GM18507 (cell line): ENCODE measurements around the gene KCTD17.

ENCODE experiments used
- DNase-seq: peaks from one replicate; pipeline ENCODE4 v3.0.0; 2011; ENCODE audit warnings: low read depth; ENCODE audit not compliant: insufficient read length; ENCODE audit errors: extremely low spot score
- FAIRE-seq: peaks from 2 replicates; lab custom pipeline; 2011; peaks lifted over from hg19 to GRCh38; lab: Jason Lieb, UNC

The KCTD17 gene

GRCh38 chr22:37019309-37020191, 32.0 kb upstream of the KCTD17 start, which contains the start of the genes MPST and TST:
TSS of gene MPST (plus strand) at chr22:37019742. CDS start at chr22:37019837, 95 bp downstream.
TSS of gene TST (minus strand) at chr22:37019447. CDS start at chr22:37018732, 715 bp downstream.
- FAIRE-seq (peak; percentile 69), DNase-seq (peak; percentile 71)

GRCh38 chr22:37020192-37020479, 31.4 kb upstream of the KCTD17 start:
- FAIRE-seq = peak; percentile 36
- no peak for DNase-seq

GRCh38 chr22:37021041-37021440, 30.5 kb upstream of the KCTD17 start:
- FAIRE-seq = no peak

DNA sequence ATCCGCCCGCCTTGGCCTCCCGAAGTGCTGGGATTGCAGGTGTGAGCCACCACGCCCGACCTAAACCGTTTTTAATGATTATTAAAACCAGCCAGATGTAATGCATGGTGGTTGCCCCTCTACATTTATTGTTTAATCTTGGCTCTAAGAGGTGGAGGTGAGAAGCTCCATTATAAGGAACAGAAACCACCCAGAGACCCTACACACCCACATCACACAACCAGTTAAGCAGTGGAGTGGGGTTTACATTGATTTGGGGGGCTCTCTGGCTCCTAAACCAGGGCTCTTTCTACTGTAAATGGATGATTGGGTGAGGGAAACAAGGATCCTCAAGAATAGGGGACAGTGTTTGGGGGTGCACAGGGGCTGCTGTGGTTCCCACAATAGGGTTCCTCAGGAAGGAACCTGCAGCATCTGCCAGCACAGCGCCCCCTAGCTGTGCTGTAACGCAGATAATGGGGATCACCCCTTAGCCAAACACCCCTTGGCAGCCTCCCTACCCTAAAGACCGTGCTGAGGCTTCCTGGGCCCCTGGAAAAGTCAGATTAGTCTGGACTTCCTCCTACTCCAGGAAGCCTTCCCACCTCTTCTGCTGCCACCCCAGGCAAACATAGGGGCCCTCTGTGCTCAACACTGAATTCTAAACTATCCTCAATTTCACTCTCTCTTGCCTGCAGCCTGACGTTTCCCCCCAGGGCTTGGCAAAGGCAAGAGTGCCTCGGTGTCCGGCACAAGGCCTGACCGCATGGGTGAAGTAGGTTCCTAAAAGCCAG, 29.6 kb upstream of the KCTD17 start:
- FAIRE-seq = peak; percentile 48
- peak; percentile 46 for DNase-seq

More at GRCh38 chr22:37021041-37021440, 30.5 kb upstream of the KCTD17 start:
- DNase-seq = no peak

DNA sequence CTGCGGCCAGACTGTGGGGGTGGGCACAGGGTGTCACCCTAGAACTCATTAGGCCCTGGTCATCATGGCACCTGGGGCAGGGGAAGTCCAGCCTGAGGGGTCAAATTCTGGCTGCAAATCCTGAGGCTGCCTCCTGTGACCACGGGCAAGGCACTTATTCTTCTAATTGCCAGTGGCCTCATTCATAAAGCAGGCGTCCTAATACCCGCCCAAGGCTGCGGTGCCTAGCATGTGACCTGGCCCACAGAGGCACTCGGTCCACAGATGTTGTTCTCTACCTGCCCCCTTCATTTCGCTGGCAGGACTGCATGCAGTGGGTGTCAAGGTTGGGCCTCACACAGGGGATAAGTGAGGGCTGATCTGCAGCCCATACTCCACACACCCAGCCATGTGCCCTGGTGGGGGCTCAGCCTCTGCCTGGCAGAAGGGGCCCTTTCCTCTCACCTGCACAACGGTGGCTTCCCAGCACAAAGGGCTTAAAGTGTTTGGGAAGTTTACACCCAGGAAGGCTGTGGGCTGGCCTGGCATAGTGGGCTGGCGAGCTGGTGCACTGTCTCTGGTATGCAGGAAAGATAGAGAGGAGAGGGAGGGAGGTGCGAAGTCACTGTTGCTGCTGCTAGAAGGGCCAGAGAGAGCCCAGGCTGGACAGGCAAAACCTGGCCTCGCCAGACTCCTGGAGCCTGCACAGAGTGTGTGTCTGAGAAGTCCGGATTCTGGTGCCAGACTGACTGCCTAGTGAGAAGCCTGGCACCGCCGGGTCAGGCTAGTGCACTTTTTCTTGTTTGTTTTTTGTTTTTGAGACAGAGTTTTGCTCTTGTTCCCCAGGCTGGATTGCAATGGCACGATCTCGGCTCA, 28.8 kb upstream of the KCTD17 start:
- DNase-seq = no peak
- no peak for FAIRE-seq

DNA sequence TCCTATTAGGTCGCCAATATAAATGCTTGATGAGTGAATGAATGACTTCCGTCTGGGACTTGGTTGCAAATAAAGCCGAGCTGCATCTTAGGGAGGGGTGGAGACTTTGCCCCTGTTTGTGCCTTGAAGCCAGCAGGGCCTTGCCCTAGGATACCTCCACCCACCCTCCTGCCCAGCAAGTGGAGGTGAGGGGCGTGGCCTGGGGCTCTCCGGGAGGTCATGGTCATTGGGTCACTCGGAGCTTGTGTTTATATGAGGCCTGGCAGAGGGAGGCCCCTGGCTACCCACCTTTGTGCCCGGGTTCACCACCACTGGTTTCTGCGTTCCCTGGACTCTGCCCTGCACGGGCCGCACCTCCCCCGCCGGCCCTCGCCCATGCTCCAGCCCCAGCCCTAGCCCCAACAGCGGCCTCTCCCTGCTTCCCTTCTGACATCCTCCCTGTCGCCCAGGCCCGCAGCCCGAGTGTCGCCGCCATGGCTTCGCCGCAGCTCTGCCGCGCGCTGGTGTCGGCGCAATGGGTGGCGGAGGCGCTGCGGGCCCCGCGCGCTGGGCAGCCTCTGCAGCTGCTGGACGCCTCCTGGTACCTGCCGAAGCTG, 27.7 kb upstream of the KCTD17 start:
- no peak for DNase-seq
- no peak for FAIRE-seq

DNA sequence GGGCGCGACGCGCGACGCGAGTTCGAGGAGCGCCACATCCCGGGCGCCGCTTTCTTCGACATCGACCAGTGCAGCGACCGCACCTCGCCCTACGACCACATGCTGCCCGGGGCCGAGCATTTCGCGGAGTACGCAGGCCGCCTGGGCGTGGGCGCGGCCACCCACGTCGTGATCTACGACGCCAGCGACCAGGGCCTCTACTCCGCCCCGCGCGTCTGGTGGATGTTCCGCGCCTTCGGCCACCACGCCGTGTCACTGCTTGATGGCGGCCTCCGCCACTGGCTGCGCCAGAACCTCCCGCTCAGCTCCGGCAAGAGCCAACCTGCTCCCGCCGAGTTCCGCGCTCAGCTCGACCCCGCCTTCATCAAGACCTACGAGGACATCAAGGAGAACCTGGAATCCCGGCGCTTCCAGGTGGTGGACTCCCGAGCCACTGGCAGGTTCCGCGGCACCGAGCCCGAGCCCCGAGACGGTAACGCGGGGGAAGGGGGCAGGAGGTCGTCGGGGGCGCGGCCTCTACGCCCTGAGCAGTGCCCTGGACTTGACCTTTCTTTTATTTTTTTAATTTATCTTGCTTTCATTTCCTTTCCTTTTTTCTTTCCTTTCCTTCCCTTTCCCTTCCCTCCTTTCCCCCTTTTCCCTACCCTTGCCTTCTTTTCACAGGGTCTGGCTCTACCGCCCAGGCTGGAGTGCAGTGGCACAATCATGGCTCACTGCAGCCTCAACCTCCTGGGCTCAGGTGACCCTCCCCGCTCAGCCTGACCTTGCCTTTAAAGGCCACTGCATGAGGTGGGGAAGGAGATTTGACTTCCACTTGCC, 27.0 kb upstream of the KCTD17 start:
- no peak for DNase-seq
- no peak for FAIRE-seq

DNA sequence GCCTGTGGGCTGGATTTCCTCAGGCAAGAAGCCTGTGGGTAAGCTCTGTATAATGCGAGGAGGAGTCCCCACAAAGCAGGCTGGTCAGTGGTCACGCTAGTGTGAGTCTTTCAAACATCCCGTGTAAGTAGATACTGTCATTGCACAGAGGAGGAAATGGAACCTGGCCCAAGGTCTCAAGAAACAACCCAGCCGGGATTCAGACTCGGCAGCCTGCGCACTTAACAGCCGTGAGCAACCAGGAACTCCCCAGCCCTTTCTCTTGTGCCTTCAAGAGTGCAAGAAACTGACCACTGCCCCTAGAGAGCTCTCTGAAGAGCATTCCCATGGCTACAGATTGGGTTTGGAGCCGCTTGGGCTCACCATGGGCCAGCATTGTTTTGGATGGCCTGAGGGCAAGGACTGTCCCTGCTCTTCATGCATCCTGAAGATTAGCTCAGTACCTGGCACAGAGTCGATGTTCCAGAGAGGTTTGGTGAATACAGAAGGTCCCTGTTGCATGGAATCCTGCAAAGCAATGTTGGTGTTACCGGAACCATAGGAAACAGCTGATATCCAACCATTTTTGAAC, 26.0 kb upstream of the KCTD17 start:
- FAIRE-seq = no peak
- DNase-seq = no peak

DNA sequence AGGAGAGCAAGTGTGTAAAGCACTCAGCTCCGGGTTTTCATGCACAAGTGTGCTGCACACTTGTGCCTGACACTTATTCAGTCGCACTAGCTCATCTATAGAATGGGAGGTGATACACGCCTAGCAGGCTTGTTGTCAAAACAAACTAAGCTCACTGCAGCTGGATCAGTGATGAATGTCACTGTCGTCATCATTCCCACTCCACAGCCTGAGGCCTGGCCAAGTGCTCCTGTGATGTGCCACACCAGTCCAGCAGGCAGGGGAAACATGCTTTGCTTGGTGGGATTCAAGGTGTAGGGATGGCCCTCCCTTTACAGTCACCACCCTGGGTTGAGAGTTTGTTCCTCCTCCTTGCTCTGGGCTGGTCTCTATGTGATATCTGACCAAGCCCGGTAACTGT, 25.2 kb upstream of the KCTD17 start:
- FAIRE-seq (no peak), DNase-seq (no peak)

- no peak for FAIRE-seq
- no peak for DNase-seq
These were observed 24.0 kb upstream of the KCTD17 start for GRCh38 chr22:37027556-37027955.

DNA sequence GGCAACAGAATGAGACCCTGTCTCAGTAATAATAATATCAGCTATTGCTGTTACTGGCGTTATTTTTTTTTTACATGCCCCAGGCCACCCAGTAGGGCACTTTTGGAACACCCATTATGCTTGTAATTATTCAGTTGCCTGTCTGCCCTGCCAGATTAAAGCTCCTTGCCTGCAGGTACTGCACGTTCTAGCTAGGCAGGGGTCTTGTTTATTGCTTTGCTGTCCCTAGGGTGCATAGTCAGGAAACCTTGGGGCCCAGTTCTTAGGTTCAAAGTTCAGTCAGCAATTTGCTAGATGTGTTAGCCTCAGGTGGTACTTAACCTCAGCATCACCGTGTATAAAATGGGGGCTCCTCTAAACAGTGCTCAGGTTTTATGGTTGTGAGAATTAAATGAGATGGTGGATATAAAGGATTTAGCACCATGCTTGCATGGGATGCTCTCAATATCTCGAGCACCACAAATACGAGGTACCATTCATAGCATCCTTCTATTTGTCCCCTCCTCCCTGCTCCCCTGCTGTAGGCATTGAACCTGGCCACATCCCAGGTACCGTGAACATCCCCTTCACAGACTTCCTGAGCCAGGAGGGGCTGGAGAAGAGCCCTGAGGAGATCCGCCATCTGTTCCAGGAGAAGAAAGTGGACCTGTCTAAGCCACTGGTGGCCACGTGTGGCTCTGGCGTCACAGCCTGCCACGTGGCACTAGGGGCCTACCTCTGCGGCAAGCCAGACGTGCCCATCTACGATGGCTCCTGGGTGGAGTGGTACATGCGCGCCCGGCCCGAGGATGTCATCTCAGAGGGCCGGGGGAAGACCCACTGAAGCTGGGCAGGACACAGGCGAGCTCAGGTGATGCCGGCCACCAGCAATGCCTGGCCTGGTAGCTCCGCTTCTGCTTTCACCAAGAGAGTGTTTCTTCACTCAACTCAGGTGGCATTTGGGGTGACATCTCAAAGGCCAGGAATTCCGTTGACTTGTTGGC, 22.6 kb upstream of the KCTD17 start:
- no peak for DNase-seq
- FAIRE-seq = no peak

DNA sequence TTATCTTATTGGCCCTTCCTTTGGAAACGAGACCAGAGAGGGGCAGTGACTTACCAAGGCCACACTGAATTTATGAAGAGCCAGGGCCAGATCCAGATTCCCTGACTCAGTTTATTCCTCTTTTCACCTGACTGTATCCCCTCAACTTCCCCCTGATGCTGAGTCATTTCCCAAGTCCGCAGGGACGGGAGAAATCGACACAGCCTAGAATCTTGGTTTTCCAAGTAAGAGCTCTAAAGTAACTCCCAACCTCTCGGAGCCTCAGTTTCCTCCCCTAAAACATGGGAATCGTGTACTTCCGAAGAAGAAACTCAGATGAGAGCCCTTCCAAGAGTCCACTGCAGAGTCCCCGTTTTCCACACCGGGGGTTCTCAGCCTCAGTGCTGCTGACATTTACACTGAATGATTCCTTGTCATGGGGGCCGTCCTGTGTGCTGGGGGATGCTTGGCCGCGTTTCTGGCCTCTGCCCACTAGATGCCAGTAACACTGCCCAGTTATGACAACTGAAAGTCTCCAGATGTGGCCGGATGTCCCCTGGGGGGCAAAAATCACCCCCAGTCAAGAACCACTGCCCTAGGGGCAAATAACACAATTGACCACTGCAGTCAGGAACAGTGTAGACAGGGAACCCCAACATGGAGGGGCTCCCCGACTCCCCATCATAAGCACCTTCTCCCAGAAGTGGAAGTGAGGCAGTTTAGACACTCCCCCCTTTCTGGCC, 20.8 kb upstream of the KCTD17 start:
- DNase-seq (no peak), FAIRE-seq (no peak)

- DNase-seq = no peak
- FAIRE-seq = no peak
These were observed 19.4 kb upstream of the KCTD17 start for GRCh38 chr22:37032134-37032534.

GRCh38 chr22:37032535-37033460, 18.7 kb upstream of the KCTD17 start:
- DNase-seq (no peak), FAIRE-seq (no peak)

DNA sequence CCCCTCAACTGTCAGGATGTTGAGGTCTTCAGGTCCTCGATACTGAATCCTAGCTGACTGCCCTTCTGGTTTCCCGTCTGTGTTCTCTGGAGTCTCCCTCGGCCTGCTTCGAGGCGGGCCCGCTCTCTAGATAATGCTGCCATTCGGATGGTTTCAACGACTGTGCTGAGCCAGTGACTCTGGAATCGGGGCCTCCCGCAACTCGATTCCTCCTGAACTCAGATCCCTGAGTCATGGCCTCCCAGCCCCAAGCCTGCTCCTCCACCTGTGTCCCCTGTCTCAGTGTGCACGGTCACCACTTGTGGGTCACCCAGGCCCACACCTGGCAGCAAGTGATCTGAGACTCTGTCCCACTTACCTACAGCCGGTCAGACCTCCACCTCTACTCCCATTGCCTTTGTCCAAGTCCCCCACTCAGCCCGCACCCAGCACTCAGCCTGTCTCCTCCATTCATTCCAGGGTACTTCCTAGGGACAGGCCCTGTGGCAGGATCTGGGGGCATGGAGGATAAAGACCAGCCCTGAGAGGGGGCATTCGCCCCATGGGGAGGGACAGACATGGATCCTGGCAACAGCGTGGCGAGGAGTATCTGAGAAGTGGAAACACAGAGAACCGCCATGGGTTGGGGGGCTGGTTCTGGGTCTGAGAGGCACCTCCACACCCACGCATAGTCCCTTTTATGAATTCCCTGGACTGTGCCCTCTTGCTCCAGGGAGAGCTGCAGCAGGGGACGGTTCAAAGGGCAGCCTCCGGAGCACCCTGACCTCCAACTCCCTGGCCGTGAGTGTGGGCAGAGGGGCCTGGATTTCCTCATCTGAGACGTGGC, 17.7 kb upstream of the KCTD17 start:
- no peak for DNase-seq
- no peak for FAIRE-seq
